Measurements from ENCODE around the gene GALNTL6. TPM values are rescaled to one million over a fixed set of nuclear protein-coding genes. Genes with fewer than 3 reads are reported as not detected.

Gene GALNTL6
- total and polyA plus RNA-seq, 2 donors (not counting 3 experiments of a cell fraction or from before 2014, with no cell fraction given), result not detected

GRCh38 chr4:172104539-172104938 is 291.3 kb downstream of the GALNTL6 start:
- no peaks in the 10 kb centered on the region for H3K9me1 ChIP-seq (replicated peaks; ENCODE audit: control insufficient read depth, extremely low read depth, insufficient read depth, low read length)
- no TSS peak for BruUV-seq (replicated peaks)
- no peaks in the 10 kb centered on the region for H3K27me3 ChIP-seq (ENCODE audit: control insufficient read depth in 2 of 2, insufficient read depth in 2 of 2, low read length in 2 of 2)
- H3K4me2 ChIP-seq (ENCODE audit: insufficient read depth, low read length), result no peak overlapping the region
- H3K79me2 ChIP-seq (ENCODE audit: control insufficient read depth, insufficient read depth, low read length), result no peaks in the 10 kb centered on the region
- no peak overlapping the region for H3K9ac ChIP-seq (replicated peaks; ENCODE audit: extremely low read depth, insufficient read depth, low read length)
- TF ChIP-seq FOS (IDR thresholded peaks at IDR 0.05; ENCODE audit: borderline replicate concordance, insufficient read depth, low read length) (no peak), MYC (IDR thresholded peaks at IDR 0.05; ENCODE audit: low read depth, low read length) (no peak), POLR2AphosphoS5 (IDR thresholded peaks at IDR 0.05; ENCODE audit: insufficient read depth, low read depth, low read length) (no peak), POLR2A (IDR thresholded peaks at IDR 0.05; ENCODE audit: low read depth, low read length) (no peak)
- TF ChIP-seq, protein P1, sequence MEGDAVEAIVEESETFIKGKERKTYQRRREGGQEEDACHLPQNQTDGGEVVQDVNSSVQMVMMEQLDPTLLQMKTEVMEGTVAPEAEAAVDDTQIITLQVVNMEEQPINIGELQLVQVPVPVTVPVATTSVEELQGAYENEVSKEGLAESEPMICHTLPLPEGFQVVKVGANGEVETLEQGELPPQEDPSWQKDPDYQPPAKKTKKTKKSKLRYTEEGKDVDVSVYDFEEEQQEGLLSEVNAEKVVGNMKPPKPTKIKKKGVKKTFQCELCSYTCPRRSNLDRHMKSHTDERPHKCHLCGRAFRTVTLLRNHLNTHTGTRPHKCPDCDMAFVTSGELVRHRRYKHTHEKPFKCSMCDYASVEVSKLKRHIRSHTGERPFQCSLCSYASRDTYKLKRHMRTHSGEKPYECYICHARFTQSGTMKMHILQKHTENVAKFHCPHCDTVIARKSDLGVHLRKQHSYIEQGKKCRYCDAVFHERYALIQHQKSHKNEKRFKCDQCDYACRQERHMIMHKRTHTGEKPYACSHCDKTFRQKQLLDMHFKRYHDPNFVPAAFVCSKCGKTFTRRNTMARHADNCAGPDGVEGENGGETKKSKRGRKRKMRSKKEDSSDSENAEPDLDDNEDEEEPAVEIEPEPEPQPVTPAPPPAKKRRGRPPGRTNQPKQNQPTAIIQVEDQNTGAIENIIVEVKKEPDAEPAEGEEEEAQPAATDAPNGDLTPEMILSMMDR (IDR thresholded peaks at IDR 0.05; ENCODE audit: extremely low read depth in 1 of 2, insufficient read depth in 1 of 2, low read depth in 1 of 2, low read length in 2 of 2), result no peak
- TF ChIP-seq, protein P2, sequence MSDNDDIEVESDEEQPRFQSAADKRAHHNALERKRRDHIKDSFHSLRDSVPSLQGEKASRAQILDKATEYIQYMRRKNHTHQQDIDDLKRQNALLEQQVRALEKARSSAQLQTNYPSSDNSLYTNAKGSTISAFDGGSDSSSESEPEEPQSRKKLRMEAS (IDR thresholded peaks at IDR 0.05; ENCODE audit: insufficient read depth, insufficient read length), result no peak
- POLR2A ChIA-PET, result no interaction called here
- FAIRE-seq (no peak), DNase-seq (ENCODE audit: low read depth, low spot score) (no peak)
- no peaks in the 10 kb centered on the region for H3K36me3 ChIP-seq (ENCODE audit: control insufficient read depth in 2 of 2, extremely low read depth in 1 of 2, insufficient read depth in 2 of 2, low read length in 2 of 2)
- CTCF ChIA-PET, result no interaction called here
- H3K4me3 ChIP-seq (replicated peaks in 1 of 3; ENCODE audit: insufficient read depth in 1 of 3, low read depth in 1 of 3, low read length in 3 of 3), result no peak overlapping the region
- no peaks in the 10 kb centered on the region for H4K20me1 ChIP-seq (replicated peaks; ENCODE audit: control insufficient read depth, extremely low read depth, insufficient read depth, low read length)
- no peaks in the 10 kb centered on the region for H3K9me3 ChIP-seq (replicated peaks; ENCODE audit: control insufficient read depth, insufficient read depth, low read length)
- dilution Hi-C loops (cut with MboI; ENCODE audit: extremely low pct_ligation_motif_present, low sequenced_read_pairs) (no loop called here), intact Hi-C loops (cut with micrococcal nuclease) (no loop called here)
- no peak overlapping the region for H3K27ac ChIP-seq (ENCODE audit: insufficient read depth, low read depth, low read length)
- no peaks in the 10 kb centered on the region for H3K4me1 ChIP-seq (ENCODE audit: control insufficient read depth, extremely low read depth, insufficient read depth, low read length)
- no peak overlapping the region for H2AFZ ChIP-seq (ENCODE audit: low read depth, low read length)

- H3K4me1 ChIP-seq (ENCODE audit: control insufficient read depth, extremely low read depth, insufficient read depth, low read length), result no peaks in the 10 kb centered on the region
- no peak for FAIRE-seq
- dilution Hi-C loops (cut with MboI; ENCODE audit: extremely low pct_ligation_motif_present, low sequenced_read_pairs), result no loop called here
- ChIA-PET POLR2A (no interaction called here), CTCF (no interaction called here)
- no peaks in the 10 kb centered on the region for H3K9me3 ChIP-seq (replicated peaks; ENCODE audit: control insufficient read depth, insufficient read depth, low read length)
- intact Hi-C loops (cut with micrococcal nuclease), result no loop called here
- H3K9me1 ChIP-seq (replicated peaks; ENCODE audit: control insufficient read depth, extremely low read depth, insufficient read depth, low read length), result no peaks in the 10 kb centered on the region
- no peak for DNase-seq (ENCODE audit: low read depth, low spot score)
- H4K20me1 ChIP-seq (replicated peaks; ENCODE audit: control insufficient read depth, extremely low read depth, insufficient read depth, low read length), result no peaks in the 10 kb centered on the region
- H3K9ac ChIP-seq (replicated peaks; ENCODE audit: extremely low read depth, insufficient read depth, low read length), result no peak overlapping the region
- no peaks in the 10 kb centered on the region for H3K27me3 ChIP-seq (ENCODE audit: control insufficient read depth in 2 of 2, insufficient read depth in 2 of 2, low read length in 2 of 2)
- TF ChIP-seq JUN (IDR thresholded peaks at IDR 0.05; ENCODE audit: borderline replicate concordance, insufficient read depth, insufficient read length, low read depth), result no peak
- TF ChIP-seq GATA2 (IDR thresholded peaks at IDR 0.05; ENCODE audit: insufficient read depth, insufficient read length, low read depth, low read length), result no peak
- TF ChIP-seq POLR2A (IDR thresholded peaks at IDR 0.05; ENCODE audit: low read depth, low read length), result no peak
- TF ChIP-seq EZH2 (IDR thresholded peaks at IDR 0.05; ENCODE audit: borderline replicate concordance, low read depth, low read length, severe bottlenecking), result no peak
- no peak for TF ChIP-seq POLR2AphosphoS5 (IDR thresholded peaks at IDR 0.05; ENCODE audit: insufficient read depth, low read depth, low read length)
- TF ChIP-seq, protein P1 (IDR thresholded peaks at IDR 0.05; ENCODE audit: extremely low read depth in 1 of 2, insufficient read depth in 1 of 2, low read depth in 1 of 2, low read length in 2 of 2), result no peak
- TF ChIP-seq, protein P2 (IDR thresholded peaks at IDR 0.05; ENCODE audit: insufficient read depth, insufficient read length), result no peak
- no peak for TF ChIP-seq MYC (IDR thresholded peaks at IDR 0.05; ENCODE audit: low read depth, low read length)
- TF ChIP-seq FOS (IDR thresholded peaks at IDR 0.05; ENCODE audit: borderline replicate concordance, insufficient read depth, low read length), result no peak
- no peak overlapping the region for H3K4me3 ChIP-seq (replicated peaks in 1 of 3; ENCODE audit: insufficient read depth in 1 of 3, low read depth in 1 of 3, low read length in 3 of 3)
- H3K4me2 ChIP-seq (ENCODE audit: insufficient read depth, low read length), result no peak overlapping the region
- no peak overlapping the region for H3K27ac ChIP-seq (ENCODE audit: insufficient read depth, low read depth, low read length)
- H3K79me2 ChIP-seq (ENCODE audit: control insufficient read depth, insufficient read depth, low read length), result no peaks in the 10 kb centered on the region
- no peaks in the 10 kb centered on the region for H3K36me3 ChIP-seq (ENCODE audit: control insufficient read depth in 2 of 2, extremely low read depth in 1 of 2, insufficient read depth in 2 of 2, low read length in 2 of 2)
- no TSS peak for BruUV-seq (replicated peaks)
- no peak overlapping the region for H2AFZ ChIP-seq (ENCODE audit: low read depth, low read length)
Measured at GRCh38 chr4:172105918-172106317, 292.7 kb downstream of the GALNTL6 start.

Data from endothelial cell of umbilical vein (primary cell).